ENCODE data around the gene SDHD. TPM values are rescaled to one million over a fixed set of nuclear protein-coding genes. Genes with fewer than 3 reads are reported as not detected.

SDHD gene
- polyA plus RNA-seq, 5 donors: 114 to 145 (median 120) TPM

DNA sequence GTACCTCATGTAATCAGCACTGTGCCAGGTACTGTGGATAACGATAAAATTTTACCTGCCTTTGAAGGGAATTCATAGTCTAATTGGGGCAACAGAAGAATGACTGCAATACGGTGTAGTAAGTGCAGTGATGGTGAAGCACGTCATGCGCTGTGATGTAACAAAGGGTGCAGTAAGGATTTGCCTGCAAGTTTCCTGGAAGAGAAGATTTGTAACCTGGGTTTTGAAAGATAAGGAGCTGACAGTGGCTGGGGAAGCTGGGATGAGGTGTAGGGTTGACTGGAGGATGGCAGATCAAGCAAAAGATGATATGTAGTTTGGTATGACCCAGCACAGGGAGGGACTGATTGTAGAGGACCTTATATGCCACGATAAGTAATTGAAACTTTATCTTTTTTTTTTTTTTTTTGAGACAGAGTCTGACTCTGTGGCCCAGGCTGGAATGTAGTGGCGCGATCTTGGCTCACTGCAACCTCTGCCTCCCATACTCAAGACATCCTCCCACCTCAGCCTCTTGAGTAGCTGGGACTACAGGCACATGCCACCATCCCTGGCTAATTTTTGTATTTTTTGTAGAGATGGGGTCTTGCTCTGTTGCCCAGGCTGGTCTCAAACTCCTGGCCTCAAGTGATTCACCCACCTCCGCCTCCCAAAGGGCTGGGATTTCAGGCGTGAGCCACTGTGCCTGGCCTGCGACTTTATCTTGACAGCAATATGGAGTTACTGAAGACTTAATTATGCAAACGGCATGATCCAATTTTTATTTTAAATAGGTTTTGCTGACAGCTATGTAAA, 11.3 kb downstream of the SDHD start:
- DNase-seq: no peak

DNA sequence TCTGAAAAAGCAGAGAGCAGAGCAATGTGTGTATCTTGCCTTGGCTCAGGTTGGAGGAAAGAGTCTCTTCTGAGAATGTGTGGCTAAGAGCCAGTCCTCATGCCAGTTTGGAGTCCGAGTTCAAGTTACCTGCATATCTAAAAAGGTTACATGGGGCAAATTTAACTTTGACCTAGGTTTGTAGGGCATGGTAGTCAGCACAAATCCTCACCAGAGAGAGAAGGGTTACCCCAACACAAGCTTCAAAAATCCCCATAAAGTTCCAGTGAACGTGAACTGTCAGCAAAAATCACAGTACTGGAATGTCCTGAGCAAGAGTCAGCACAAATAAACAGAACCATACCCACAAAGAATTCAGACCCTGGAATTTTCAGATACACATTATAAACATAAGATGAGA, 13.8 kb downstream of the SDHD start:
- no peak for DNase-seq

DNA sequence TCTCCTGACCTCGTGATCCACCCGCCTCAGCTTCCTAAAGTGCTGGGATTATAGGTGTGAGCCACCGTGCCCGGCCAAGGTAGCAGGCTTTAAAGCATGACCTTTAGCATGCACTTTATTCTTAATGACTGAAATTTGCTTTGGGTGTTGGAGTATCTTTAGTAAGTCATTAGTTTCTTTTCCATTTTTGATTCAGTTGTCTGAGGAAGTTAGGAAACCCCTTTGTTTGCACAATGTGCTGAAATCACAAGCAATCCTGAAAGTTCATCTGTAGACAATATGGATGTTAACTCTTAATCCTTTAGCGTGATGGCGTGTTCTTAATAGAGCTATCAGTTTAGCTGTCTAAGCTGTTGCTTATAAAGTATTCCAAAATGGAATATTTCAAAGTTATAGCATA, 16.8 kb downstream of the SDHD start:
- DNase-seq: no peak

GRCh38 chr11:112106070-112106469, 19.4 kb downstream of the SDHD start:
- no peak for DNase-seq

DNA sequence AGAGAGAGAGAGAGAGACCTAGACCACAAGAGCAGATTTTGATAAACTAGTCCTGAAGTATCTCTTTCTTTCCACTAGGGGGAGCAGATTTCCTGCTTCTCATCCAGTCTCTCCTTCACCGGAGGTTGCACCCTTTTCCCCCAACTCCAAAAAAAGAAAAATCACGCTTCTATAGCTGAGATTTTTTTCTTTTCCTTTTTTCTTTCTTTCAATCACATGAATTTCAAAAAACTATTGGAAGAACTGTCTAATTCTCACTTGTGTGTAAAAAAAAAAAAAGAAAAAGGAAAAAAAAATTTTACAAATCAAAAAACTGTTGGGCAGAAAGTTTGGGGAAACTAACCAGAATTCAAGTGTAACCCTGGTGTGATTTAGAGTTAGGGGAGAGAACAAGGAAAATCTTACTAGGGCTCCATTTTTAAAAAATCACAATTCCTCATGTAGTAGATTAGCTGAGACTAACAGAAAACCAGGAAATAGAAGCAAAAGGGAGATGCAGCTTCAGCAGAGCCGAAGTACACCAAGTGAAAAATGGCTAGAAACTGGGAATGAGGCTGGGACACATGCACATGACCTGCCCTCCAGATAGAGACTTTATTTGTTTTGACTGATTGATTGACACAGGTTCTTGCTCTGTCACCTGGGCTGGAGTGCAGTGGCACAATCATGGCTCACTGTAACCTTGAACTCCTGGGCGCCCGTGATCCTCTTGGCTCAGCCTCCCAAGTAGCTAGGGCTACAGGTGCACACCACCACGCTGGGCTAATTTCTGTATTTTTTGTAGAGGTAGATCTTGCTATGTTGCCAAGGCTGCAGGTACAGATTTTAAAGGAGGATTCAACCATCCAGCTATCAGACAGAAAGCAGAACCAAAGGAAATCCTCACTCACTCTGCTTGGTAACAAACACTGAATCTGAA, 27.1 kb downstream of the SDHD start:
- peak in 1 of 2 donors; percentile 27 for DNase-seq

DNA sequence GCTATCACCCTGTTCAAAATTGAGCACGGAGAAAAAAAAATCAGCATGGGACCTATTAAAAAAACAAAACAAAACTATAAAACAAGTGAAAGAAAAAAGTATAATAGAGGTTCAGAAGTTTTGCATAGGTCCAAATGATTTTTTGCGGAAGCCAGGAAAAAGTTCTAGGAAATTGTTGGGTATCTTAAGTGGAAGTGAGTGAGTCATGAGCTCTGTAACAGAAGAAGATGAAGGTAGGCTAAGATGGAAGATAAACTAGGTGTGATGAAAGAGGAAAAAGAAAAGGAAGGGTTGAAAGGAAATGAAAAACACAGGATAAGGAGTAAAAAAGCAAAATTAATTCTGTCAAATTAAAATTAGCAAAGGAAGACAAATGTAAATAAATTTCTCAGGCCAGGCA, 27.8 kb downstream of the SDHD start:
- no peak for DNase-seq

DNA sequence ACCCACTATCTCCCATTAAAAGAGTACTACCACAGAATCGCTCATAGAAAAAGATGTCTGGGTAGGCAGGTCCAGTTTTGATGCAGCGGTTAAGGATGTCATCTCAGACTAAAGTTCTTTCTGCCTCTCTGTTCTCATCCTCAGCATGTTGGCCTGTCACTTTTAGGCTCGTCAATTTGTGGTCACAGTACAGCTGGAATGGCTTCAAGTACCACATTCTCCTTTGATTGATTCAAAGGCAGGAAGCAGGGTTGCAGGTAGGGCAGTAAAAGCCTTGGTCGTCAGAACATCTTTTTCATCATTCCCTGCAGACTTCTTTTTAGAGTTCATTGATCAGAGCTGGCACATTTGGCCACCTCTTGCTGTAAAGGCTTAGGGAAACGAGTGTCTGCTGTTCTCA, 28.7 kb downstream of the SDHD start:
- no peak for DNase-seq

GRCh38 chr11:112118176-112118575, 31.5 kb downstream of the SDHD start:
- DNase-seq: no peak

DNA sequence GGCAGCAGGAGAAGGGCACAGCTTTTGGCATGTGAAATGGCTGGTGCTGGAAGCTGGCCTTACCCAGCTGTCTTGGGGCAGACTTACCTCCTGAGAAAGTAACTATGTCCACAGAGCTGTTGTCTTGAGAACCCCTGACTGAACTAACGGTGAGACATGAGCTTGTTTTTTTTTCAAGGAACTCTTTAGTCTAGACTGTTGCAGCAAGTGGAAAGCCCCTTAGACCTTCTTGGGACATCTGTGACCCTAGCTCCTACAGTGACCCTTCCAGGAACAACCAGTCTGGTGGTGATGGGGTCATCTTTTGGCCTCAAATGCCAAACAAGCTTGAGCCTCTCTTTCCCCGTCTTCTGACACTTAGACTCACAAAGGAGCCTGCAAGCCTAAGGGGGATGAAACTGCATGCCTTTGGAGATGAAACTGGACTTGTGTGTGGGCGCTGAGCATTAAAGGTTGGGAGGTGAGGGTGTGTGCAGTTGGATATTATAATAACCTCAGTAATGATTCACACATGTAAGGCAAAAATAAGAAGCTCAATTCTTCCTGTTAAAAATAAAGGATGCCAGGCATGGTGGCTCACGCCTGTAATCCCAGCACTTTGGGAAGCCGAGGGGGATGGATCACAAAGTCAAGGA, 35.4 kb downstream of the SDHD start:
- DNase-seq: no peak

GRCh38 chr11:112123129-112123528, 36.5 kb downstream of the SDHD start:
- no peak for DNase-seq

GRCh38 chr11:112127056-112127455, 40.4 kb downstream of the SDHD start:
- no peak for DNase-seq

GRCh38 chr11:112128483-112129121, 41.9 kb downstream of the SDHD start:
- no peak for DNase-seq

- DNase-seq: no peak
Measured at GRCh38 chr11:112129656-112130055, 43.0 kb downstream of the SDHD start.

GRCh38 chr11:112132737-112133136, 46.1 kb downstream of the SDHD start:
- DNase-seq: no peak

DNA sequence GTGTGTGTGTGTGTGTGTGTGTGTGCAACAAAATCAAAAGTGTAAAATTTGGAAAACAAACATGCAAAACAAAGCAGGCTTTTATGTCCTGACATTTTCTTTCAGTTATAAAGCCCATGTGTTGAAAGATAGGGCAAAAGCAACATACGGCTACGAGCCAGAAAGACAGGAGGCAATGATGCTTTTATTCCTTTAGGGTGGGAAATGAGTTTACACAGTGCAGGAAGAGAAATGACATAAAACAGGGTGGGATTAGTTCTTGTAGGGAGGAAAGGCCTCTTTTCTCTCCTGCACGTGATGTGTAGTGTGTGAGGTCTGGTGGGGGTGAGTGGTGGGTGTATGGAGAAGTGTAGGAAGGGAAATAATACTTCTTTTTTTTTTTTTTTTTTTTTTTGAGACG, 47.8 kb downstream of the SDHD start:
- DNase-seq: no peak

GRCh38 chr11:112143597-112143996, 56.9 kb downstream of the SDHD start:
- no peak for DNase-seq

Other genes with a start within 250 kb of the SDHD start
- 10 to 100 TPM; 37.1 to 54.3 (median 44.7) TPM for gene ALG9, start 215.3 kb upstream of the SDHD start, polyA plus RNA-seq (ENCODE audit: insufficient read depth in 1 of 5, insufficient read length in 5 of 5, low replicate concordance in 1 of 5)
- 1 to 10 TPM; 4.5 to 5.7 (median 4.6) TPM for gene FDXACB1, start 207.7 kb upstream of the SDHD start, polyA plus RNA-seq (ENCODE audit: insufficient read depth in 1 of 5, insufficient read length in 5 of 5, low replicate concordance in 1 of 5)
- 10 to 100 TPM; 40.0 to 45.6 (median 42.4) TPM for gene CFAP68, start 207.3 kb upstream of the SDHD start, polyA plus RNA-seq (ENCODE audit: insufficient read depth in 1 of 5, insufficient read length in 5 of 5, low replicate concordance in 1 of 5)
- gene CRYAB, start 175.1 kb upstream of the SDHD start, polyA plus RNA-seq (ENCODE audit: insufficient read depth in 1 of 5, insufficient read length in 5 of 5, low replicate concordance in 1 of 5): 10 to 100 TPM; 26.1 to 60.8 (median 30.9) TPM
- 10 to 100 TPM in 1 of 5 donors, 1 to 10 TPM in 4; 2.1 to 10.9 (median 5.3) TPM for gene HSPB2, start 174.1 kb upstream of the SDHD start, polyA plus RNA-seq (ENCODE audit: insufficient read depth in 1 of 5, insufficient read length in 5 of 5, low replicate concordance in 1 of 5)
- gene C11orf52, start 168.0 kb upstream of the SDHD start, polyA plus RNA-seq (ENCODE audit: insufficient read depth in 1 of 5, insufficient read length in 5 of 5, low replicate concordance in 1 of 5): 10 to 100 TPM in 3 of 5 donors, 1 to 10 TPM in 2; 7.0 to 12.3 (median 11.5) TPM
- 10 to 100 TPM; 16.4 to 29.5 (median 25.3) TPM for gene DIXDC1, start 149.5 kb upstream of the SDHD start, polyA plus RNA-seq (ENCODE audit: insufficient read depth in 1 of 5, insufficient read length in 5 of 5, low replicate concordance in 1 of 5)
- 10 to 100 TPM; 28.4 to 35.6 (median 34.3) TPM for gene DLAT, start 61.5 kb upstream of the SDHD start, polyA plus RNA-seq (ENCODE audit: insufficient read depth in 1 of 5, insufficient read length in 5 of 5, low replicate concordance in 1 of 5)
- 10 to 100 TPM in 1 of 5 donors, 1 to 10 TPM in 4; 6.5 to 11.2 (median 8.7) TPM for gene PIH1D2, start 12.9 kb upstream of the SDHD start, polyA plus RNA-seq (ENCODE audit: insufficient read depth in 1 of 5, insufficient read length in 5 of 5, low replicate concordance in 1 of 5)
- gene NKAPD1, start 12.6 kb upstream of the SDHD start, polyA plus RNA-seq (ENCODE audit: insufficient read depth in 1 of 5, insufficient read length in 5 of 5, low replicate concordance in 1 of 5): 10 to 100 TPM; 39.9 to 64.6 (median 53.5) TPM
- gene TIMM8B, start 117 bp upstream of the SDHD start, polyA plus RNA-seq (ENCODE audit: insufficient read depth in 1 of 5, insufficient read length in 5 of 5, low replicate concordance in 1 of 5): 10 to 100 TPM; 56.4 to 74.3 (median 62.1) TPM
- gene IL18, start 77.2 kb downstream of the SDHD start, polyA plus RNA-seq (ENCODE audit: insufficient read depth in 1 of 5, insufficient read length in 5 of 5, low replicate concordance in 1 of 5): 1 to 10 TPM; 1.3 to 5.2 (median 1.4) TPM
- under 1 TPM in 4 of 5 donors, not detected in 1; 0.10 to 0.48 (median 0.31) TPM for gene TEX12, start 80.5 kb downstream of the SDHD start, polyA plus RNA-seq (ENCODE audit: insufficient read depth in 1 of 5, insufficient read length in 5 of 5, low replicate concordance in 1 of 5)
- 10 to 100 TPM in 1 of 5 donors, 1 to 10 TPM in 4; 7.8 to 10.6 (median 9.0) TPM for gene BCO2, start 88.6 kb downstream of the SDHD start, polyA plus RNA-seq (ENCODE audit: insufficient read depth in 1 of 5, insufficient read length in 5 of 5, low replicate concordance in 1 of 5)
- 10 to 100 TPM; 33.9 to 47.8 (median 40.3) TPM for gene PTS, start 139.6 kb downstream of the SDHD start, polyA plus RNA-seq (ENCODE audit: insufficient read depth in 1 of 5, insufficient read length in 5 of 5, low replicate concordance in 1 of 5)
- not detected for gene PLET1, start 174.0 kb downstream of the SDHD start, polyA plus RNA-seq (ENCODE audit: insufficient read depth in 1 of 5, insufficient read length in 5 of 5, low replicate concordance in 1 of 5)